Testis (tissue), 3 donors: ENCODE data around the gene DCTD. TPM values are rescaled to one million over a fixed set of nuclear protein-coding genes. Genes with fewer than 3 reads are reported as not detected.

Experiments used
- DNase-seq: peaks from one replicate; pipeline ENCODE4 v3.0.0-alpha.2; 2019
- H3K27ac ChIP-seq, 2 donors: fragments of 200-600 bp; sonication (generic); one replicate each; pipeline ENCODE4 v1.5.1; 2019
- H3K27me3 ChIP-seq: fragments of 200-600 bp; sonication (generic); one replicate; pipeline ENCODE4 v1.5.1; 2019
- H3K36me3 ChIP-seq: fragments of 200-600 bp; sonication (generic); one replicate; pipeline ENCODE4 v1.5.1; 2017; ENCODE audit warnings: low read depth; ENCODE audit errors: missing control alignments
- H3K4me1 ChIP-seq: fragments of 200-600 bp; sonication (generic); one replicate; pipeline ENCODE4 v1.5.1; 2019
- H3K4me3 ChIP-seq, 2 donors: fragments of 200-600 bp; sonication (generic); one replicate each; pipeline ENCODE4 v1.5.1; 2017 to 2019
- H3K9me3 ChIP-seq: fragments of 200-600 bp; sonication (generic); one replicate; pipeline ENCODE4 v1.5.1; 2017
- CTCF ChIP-seq, 3 experiments: fragments of 450-650 bp in 2 of 3; fragments of 200-600 bp in 1 of 3; sonication (generic) in 1 of 3; IDR thresholded peaks; one replicate each; pipeline ENCODE4 v1.5.1; 2016 to 2019; ENCODE audit warnings: antibody characterized with exemption in 3 of 3, mild to moderate bottlenecking in 2 of 3, moderate library complexity in 1 of 3
- POLR2A ChIP-seq: fragments of 450-650 bp; IDR thresholded peaks from one replicate; pipeline ENCODE4 v1.6.1; 2017; ENCODE audit warnings: antibody characterized with exemption, mild to moderate bottlenecking, moderate library complexity
- WGBS, 2 donors: methylation state at CpG; one replicate each; pipeline ENCODE4 v1.1.5; 2018; 5-methylcytosine and 5-hydroxymethylcytosine counted together
- intact Hi-C: fragments of 100-400 bp; cut with DNase I; formaldehyde crosslinking; loops from one replicate; pipeline ENCODE4 v1.15.1; 2023; ENCODE audit warnings: low total_unique reads
- polyA plus RNA-seq: library from polyadenylated mRNA; stranded (reverse); fragments of 350-450 nt; fragmentation: Illumina TruSeq; extraction: RNeasy Lipid Tissue Mini Kit (QIAGEN cat#74804); gene quantifications from one replicate; pipeline ENCODE4 v1.2.3, GENCODE V29; 2014; ENCODE audit warnings: low read depth, low replicate concordance; ENCODE audit not compliant: insufficient read depth
- total RNA-seq, 2 donors: library from RNA; depleted of rRNA; stranded (reverse); fragments of >200 nt; gene quantifications; one replicate each; pipeline ENCODE4 v1.2.3, GENCODE V29; 2016

DCTD gene
- total and polyA plus RNA-seq, 3 donors from 2014 or later = 41.8 to 56.5 (median 45.6) TPM

- WGBS, 2 donors = 87 to 90% methylated on average over 5 of the region's 5 CpGs
- DNase-seq = no peak
- H3K36me3 ChIP-seq = no peaks in the 10 kb centered on the region
- no peak overlapping the region for H3K4me3 ChIP-seq
- no peaks in the 10 kb centered on the region for H3K9me3 ChIP-seq
- TF ChIP-seq POLR2A = no peak
- no peak for TF ChIP-seq CTCF (IDR thresholded peaks at IDR 0.05)
- no peaks in the 10 kb centered on the region for H3K27me3 ChIP-seq
- H3K4me1 ChIP-seq = no peaks in the 10 kb centered on the region
- intact Hi-C loops = no loop called here
- no peak overlapping the region for H3K27ac ChIP-seq
Observed at GRCh38 chr4:182932651-182933050, 15.5 kb upstream of the DCTD start.

DNA sequence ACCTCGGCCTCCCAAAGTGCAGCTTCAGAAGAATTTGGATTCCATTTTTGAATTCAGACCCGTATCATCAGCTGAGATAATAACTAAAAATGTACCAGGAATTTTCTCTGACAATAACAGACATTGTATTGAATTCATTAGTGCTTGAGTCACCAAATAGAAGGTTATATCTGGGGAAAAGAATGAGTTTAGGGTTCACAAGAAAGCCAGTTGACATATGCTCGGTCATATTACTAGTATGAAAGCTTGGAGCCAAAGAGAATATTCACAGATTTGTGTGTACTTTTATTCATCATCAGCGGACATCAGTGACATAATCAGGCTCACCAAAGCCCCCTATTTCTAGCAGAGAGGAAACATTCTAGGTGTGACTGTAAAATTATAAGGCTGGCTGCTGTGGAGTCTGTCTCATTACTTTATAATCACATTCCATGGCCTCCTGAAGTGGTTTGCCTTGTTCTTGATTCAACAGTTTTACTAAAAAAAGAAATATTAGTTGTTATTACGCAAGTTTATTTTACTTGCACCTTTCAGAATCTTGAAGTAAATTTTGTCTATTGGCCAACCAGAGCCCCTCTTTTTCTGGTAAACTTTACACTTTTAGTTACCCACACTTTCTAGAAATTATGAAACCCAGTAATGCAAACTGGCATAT, 14.6 kb upstream of the DCTD start:
- H3K27me3 ChIP-seq = no peaks in the 10 kb centered on the region
- no peaks in the 10 kb centered on the region for H3K4me1 ChIP-seq
- no peaks in the 10 kb centered on the region for H3K36me3 ChIP-seq
- DNase-seq = no peak
- WGBS, 2 donors = 83 to 86% methylated on average over 5 of the region's 5 CpGs
- no peak for TF ChIP-seq POLR2A
- intact Hi-C loops = no loop called here
- no peak overlapping the region for H3K4me3 ChIP-seq
- H3K9me3 ChIP-seq = no peaks in the 10 kb centered on the region
- H3K27ac ChIP-seq = no peak overlapping the region

DNA sequence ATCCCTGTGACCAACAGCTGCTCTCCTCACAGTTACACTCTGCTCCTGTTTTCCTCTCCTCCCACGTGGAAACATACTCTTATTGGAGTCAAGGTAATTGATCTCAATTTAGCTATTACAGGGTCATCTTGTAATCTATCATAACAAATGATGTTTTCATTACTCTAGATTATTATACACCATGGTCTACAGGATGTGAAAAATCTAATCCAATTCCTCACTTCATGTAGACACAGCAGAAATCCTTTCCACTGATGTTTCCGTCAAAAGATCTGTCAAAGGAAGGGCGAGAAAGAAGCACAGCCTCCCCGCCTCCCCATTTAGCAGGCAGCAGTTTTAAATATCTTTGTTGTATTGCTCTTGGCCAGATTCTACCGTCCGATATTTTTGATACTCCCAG, 13.7 kb upstream of the DCTD start:
- Histone ChIP-seq H3K9me3 (no peaks in the 10 kb centered on the region), H3K27ac (no peak overlapping the region), H3K4me1 (no peaks in the 10 kb centered on the region), H3K36me3 (no peaks in the 10 kb centered on the region), H3K27me3 (no peaks in the 10 kb centered on the region), H3K4me3 (no peak overlapping the region)
- intact Hi-C loops = no loop called here
- WGBS, 2 donors = 81% methylated on average over 6 of the region's 6 CpGs
- DNase-seq = no peak
- TF ChIP-seq POLR2A = no peak
- no peak for TF ChIP-seq CTCF (IDR thresholded peaks at IDR 0.05)

- no peak for DNase-seq
- intact Hi-C loops = loop anchor here (10.0 kb wide), 1 partner anchor 326 kb away; no protein-coding TSS in a partner anchor
- Histone ChIP-seq H3K27me3 (no peaks in the 10 kb centered on the region), H3K4me1 (no peaks in the 10 kb centered on the region), H3K9me3 (no peaks in the 10 kb centered on the region), H3K4me3 (no peak overlapping the region), H3K27ac (no peak overlapping the region), H3K36me3 (no peaks in the 10 kb centered on the region)
- TF ChIP-seq POLR2A = no peak
- no peak for TF ChIP-seq CTCF (IDR thresholded peaks at IDR 0.05)
- WGBS, 2 donors = 83 to 87% methylated on average over 3 of the region's 3 CpGs
Observed at GRCh38 chr4:182929296-182929695, 12.1 kb upstream of the DCTD start.

GRCh38 chr4:182928061-182928460, 10.9 kb upstream of the DCTD start:
- Histone ChIP-seq H3K4me3 (no peak overlapping the region), H3K27ac (no peak overlapping the region), H3K27me3 (no peaks in the 10 kb centered on the region), H3K36me3 (no peaks in the 10 kb centered on the region), H3K4me1 (no peaks in the 10 kb centered on the region), H3K9me3 (no peaks in the 10 kb centered on the region)
- 79 to 80% methylated on average over 3 of the region's 3 CpGs for WGBS, 2 donors
- intact Hi-C loops = loop anchor here (10.0 kb wide), 1 partner anchor 327 kb away; no protein-coding TSS in a partner anchor
- DNase-seq = no peak
- no peak for TF ChIP-seq CTCF (IDR thresholded peaks at IDR 0.05)
- TF ChIP-seq POLR2A = no peak
